WERI-Rb-1 (cell line): ENCODE measurements around the gene HS3ST5.
"Not testable (repeated sequence)": the region's sequence is repeated elsewhere in the genome, so short reads cannot be mapped to it uniquely, and the experiment has no call there.

ENCODE experiments used
- DNase-seq: peaks from one replicate; pipeline ENCODE4 v3.0.0-alpha.2; 2020
- H3K27ac ChIP-seq: fragments of 250-450 bp; sonication (Bioruptor Pico); 2 replicates; pipeline ENCODE4 v1.5.1; 2020; ENCODE audit warnings: mild to moderate bottlenecking, moderate library complexity
- H3K27me3 ChIP-seq: fragments of 250-450 bp; sonication (Bioruptor Pico); 2 replicates; pipeline ENCODE4 v1.5.1; 2021; ENCODE audit warnings: mild to moderate bottlenecking, low read depth, moderate library complexity; ENCODE audit not compliant: insufficient read depth, severe bottlenecking
- H3K36me3 ChIP-seq: fragments of 250-450 bp; sonication (Bioruptor Pico); 2 replicates; pipeline ENCODE4 v1.5.1; 2020; ENCODE audit warnings: mild to moderate bottlenecking, moderate library complexity
- H3K4me3 ChIP-seq: 2 replicates; pipeline ENCODE4 v1.5.1; 2011; ENCODE audit warnings: low read depth, mild to moderate bottlenecking, control low read depth, low read length
- H3K9me3 ChIP-seq: fragments of 250-450 bp; sonication (Bioruptor Pico); 2 replicates; pipeline ENCODE4 v1.5.1; 2021; ENCODE audit warnings: mild to moderate bottlenecking, moderate library complexity; ENCODE audit not compliant: severe bottlenecking
- CTCF ChIP-seq: IDR thresholded peaks from 2 replicates; pipeline ENCODE4 v1.5.1; 2011; ENCODE audit warnings: low read depth, mild to moderate bottlenecking, control low read depth, inconsistent platforms, low read length

HS3ST5 gene

DNA sequence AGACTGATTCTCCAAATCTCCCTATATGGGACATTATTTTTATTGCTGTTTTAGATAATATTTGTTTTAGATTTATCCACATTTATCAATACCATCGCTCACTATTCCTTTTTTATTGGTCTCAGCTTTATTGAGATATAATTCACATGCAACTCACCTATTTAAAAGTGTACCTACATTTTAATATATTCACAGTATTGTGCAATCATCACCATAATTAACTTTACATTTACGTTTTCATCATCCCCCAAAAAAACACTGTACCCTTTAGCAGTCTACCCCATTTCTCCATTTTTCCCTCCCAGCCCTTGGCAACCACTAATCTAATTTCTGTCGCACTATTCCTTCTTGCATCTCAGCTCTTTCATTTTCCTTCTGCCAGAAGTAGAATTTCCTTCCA is 261.1 kb downstream of the HS3ST5 start:
- Histone ChIP-seq H3K36me3 (no peaks in the 10 kb centered on the region), H3K27me3 (no peaks in the 10 kb centered on the region), H3K4me3 (no peak overlapping the region), H3K9me3 (peaks cover 6% of the 10 kb centered on the region), H3K27ac (no peak overlapping the region)
- TF ChIP-seq CTCF = no peak
- no peak for DNase-seq

- Histone ChIP-seq H3K4me3 (no peak overlapping the region), H3K36me3 (no peaks in the 10 kb centered on the region), H3K27me3 (no peaks in the 10 kb centered on the region), H3K9me3 (peaks cover 6% of the 10 kb centered on the region), H3K27ac (no peak overlapping the region)
- no peak for DNase-seq
- no peak for TF ChIP-seq CTCF
Measured at GRCh38 chr6:114080891-114081510, 261.8 kb downstream of the HS3ST5 start.

GRCh38 chr6:114080410-114080809 is 262.4 kb downstream of the HS3ST5 start:
- not testable (repeated sequence) for H3K27me3 ChIP-seq, H3K4me3 ChIP-seq, H3K36me3 ChIP-seq, H3K27ac ChIP-seq, H3K9me3 ChIP-seq, DNase-seq

- H3K27me3 ChIP-seq = no peaks in the 10 kb centered on the region
- H3K4me3 ChIP-seq = no peak overlapping the region
- no peak for DNase-seq
- H3K36me3 ChIP-seq = no peaks in the 10 kb centered on the region
- no peak for TF ChIP-seq CTCF
- H3K27ac ChIP-seq = no peak overlapping the region
- peaks cover 6% of the 10 kb centered on the region for H3K9me3 ChIP-seq
Measured at GRCh38 chr6:114075777-114076176, 267.0 kb downstream of the HS3ST5 start.

DNA sequence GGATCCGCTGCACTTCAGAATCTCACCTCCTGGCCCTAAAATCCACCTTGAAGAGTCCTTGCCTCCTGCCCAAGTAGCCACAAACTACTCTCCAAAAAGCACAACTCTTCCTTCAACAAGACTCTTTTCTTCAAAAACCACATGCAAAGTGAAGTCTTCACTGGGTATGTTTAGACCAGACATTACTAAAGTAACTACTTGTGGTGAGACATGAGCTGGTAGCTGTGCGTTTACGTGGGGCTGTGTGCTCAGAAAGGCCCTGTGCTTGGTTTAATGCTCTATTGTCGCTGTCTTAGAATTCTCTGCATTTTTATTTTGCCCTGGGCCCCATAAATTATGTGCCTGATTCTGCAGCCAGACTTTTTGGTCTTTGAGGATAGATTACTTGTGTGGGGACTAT is 267.5 kb downstream of the HS3ST5 start:
- H3K27me3 ChIP-seq = no peaks in the 10 kb centered on the region
- H3K27ac ChIP-seq = no peak overlapping the region
- no peak for TF ChIP-seq CTCF
- no peak overlapping the region for H3K4me3 ChIP-seq
- DNase-seq = no peak
- H3K9me3 ChIP-seq = peaks cover 3% of the 10 kb centered on the region
- H3K36me3 ChIP-seq = no peaks in the 10 kb centered on the region

- no peak for DNase-seq
- TF ChIP-seq CTCF = no peak
- Histone ChIP-seq H3K9me3 (no peaks in the 10 kb centered on the region), H3K4me3 (no peak overlapping the region), H3K27ac (no peak overlapping the region), H3K36me3 (no peaks in the 10 kb centered on the region), H3K27me3 (no peaks in the 10 kb centered on the region)
Measured at GRCh38 chr6:114068771-114069170, 274.1 kb downstream of the HS3ST5 start.
